ENCODE results near the gene LHFPL2. TPM values are rescaled to one million over a fixed set of nuclear protein-coding genes. Genes with fewer than 3 reads are reported as not detected.

LHFPL2 gene
- total RNA-seq, 2 donors from 2014 or later: 30.1 to 72.6 TPM

DNA sequence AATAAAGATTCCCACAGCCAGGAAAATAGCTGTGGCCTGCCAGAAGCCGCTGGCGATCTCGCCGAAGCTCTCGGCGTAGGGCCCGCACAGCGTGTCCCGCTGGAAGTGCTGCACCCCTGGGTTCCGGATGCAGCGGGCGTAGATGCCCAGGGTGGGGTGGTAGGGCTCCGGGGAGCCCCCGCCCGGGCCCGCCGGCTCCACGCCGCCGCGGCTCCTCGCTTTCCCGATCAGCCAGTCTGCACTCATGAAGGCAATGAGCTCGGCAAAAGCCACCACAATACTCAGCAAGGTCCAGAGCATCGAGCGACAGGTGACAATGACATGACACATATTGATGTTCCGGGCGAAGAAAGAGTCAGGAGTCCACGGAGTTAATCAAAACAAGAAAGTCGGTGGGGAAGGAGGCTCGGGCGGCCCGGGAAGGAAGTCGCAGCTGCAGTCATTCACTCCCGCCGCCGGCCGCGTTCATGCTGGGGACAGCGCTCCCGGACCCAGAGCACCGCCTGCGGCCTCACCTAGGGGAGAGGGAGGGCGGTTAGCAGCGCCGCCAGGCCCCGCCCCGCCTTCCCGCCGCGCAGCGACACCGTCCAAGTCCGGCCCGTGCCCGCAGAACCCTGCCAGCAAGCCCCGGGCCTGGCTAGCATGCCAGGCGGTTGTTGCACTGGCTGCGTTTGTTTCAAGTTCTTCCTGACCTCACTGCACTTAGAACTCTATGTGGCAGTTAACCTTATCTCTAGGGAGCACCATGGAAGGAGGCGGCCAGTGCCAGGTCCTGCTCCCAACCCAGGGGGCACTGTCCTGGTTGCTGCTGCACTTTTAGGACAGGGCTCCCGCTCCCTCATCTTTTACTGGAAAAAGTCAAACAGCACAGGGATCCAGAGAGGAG is 138.4 kb downstream of the LHFPL2 start:
- Histone ChIP-seq H3K27ac (peak overlapping the region; percentile 3 to 57), H3K9me3 (no peaks in the 10 kb centered on the region), H3K36me3 (no peaks in the 10 kb centered on the region), H3K4me1 (ENCODE audit: control insufficient read depth in 1 of 2, low read depth in 2 of 2) (peaks cover 22 to 50% of the 10 kb centered on the region in 2 donors), H3K27me3 (replicated peaks; ENCODE audit: insufficient read depth) (no peaks in the 10 kb centered on the region), H3K4me3 (peak overlapping the region; percentile 73)
- TF ChIP-seq, protein P1, sequence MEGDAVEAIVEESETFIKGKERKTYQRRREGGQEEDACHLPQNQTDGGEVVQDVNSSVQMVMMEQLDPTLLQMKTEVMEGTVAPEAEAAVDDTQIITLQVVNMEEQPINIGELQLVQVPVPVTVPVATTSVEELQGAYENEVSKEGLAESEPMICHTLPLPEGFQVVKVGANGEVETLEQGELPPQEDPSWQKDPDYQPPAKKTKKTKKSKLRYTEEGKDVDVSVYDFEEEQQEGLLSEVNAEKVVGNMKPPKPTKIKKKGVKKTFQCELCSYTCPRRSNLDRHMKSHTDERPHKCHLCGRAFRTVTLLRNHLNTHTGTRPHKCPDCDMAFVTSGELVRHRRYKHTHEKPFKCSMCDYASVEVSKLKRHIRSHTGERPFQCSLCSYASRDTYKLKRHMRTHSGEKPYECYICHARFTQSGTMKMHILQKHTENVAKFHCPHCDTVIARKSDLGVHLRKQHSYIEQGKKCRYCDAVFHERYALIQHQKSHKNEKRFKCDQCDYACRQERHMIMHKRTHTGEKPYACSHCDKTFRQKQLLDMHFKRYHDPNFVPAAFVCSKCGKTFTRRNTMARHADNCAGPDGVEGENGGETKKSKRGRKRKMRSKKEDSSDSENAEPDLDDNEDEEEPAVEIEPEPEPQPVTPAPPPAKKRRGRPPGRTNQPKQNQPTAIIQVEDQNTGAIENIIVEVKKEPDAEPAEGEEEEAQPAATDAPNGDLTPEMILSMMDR (IDR thresholded peaks at IDR 0.05): no peak
- DNase-seq (ENCODE audit: low spot score): peak; percentile 12
- peak; percentile 25 for ATAC-seq (ENCODE audit: insufficient number of reproducible peaks, low FRiP score, low read depth)

DNA sequence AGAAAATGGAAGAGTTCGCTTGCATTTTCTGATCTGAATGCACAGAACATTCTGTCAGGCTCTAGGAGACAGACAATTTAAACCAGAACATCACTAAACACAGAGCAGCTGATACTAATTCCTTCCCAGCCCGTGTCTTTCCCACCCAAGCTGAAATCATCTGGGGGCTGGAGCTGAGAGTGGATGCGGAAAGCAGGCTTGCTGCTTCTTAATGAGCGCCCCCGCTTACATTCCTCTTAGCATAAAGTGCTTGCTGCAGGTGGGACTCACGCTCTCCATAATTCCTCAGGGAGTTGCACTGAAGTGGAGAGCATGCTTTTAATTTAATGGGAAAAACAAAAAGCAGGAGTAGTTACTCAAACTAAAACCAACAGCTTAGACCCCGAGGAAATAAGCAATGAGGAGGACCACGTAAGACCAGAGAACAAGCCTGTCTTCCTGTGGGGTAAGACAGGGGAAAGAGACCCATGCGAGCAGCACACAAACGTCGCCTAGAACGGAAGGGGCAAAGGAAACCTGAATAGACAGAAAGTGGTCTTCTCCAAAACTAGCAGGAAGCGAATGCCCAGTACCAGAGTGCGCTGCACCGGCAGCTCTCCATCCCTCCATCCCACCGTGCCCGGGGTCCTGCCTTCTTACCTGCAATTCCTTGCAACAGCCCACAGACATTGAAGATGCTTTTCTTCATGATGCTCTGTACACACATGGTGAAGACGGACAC is 139.3 kb downstream of the LHFPL2 start:
- H3K36me3 ChIP-seq: no peaks in the 10 kb centered on the region
- TF ChIP-seq, protein P1 (IDR thresholded peaks at IDR 0.05): no peak
- H3K4me3 ChIP-seq: peak overlapping the region; percentile 73
- no peaks in the 10 kb centered on the region for H3K27me3 ChIP-seq (replicated peaks; ENCODE audit: insufficient read depth)
- peak overlapping the region; percentile 3 to 57 for H3K27ac ChIP-seq
- H3K9me3 ChIP-seq: no peaks in the 10 kb centered on the region
- DNase-seq (ENCODE audit: low spot score) (no peak), ATAC-seq (ENCODE audit: insufficient number of reproducible peaks, low FRiP score, low read depth) (no peak)
- H3K4me1 ChIP-seq (ENCODE audit: control insufficient read depth in 1 of 2, low read depth in 2 of 2): peaks cover 28 to 52% of the 10 kb centered on the region in 2 donors

DNA sequence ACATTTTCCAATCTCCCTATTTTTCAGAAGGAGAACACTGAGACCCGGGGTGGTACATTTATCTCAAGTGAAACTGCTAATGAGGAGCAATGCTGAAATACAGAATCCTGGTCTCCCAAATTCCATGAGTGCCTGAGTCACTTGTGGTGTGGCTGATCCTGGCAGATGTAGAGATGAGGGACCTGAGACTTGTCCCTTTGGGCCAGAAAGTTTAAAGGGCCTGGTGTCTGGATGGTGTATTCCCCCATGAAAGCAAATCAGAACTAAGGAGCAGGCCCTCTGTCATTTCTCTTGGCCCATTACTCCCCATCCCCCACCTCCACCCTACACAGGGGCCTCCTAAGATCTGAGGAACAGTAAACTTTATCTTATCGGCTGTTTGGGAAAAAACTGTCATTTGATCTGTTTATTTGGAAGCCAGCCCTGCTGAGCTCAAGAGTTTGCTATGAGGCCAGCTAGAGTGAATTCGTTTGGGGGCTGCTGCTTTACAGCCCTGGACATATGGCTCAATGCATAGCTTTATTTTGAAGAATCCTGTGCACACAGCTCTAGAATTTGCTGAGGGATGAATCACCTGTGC is 140.3 kb downstream of the LHFPL2 start:
- Histone ChIP-seq H3K36me3 (no peaks in the 10 kb centered on the region), H3K27me3 (replicated peaks; ENCODE audit: insufficient read depth) (no peaks in the 10 kb centered on the region), H3K4me1 (ENCODE audit: control insufficient read depth in 1 of 2, low read depth in 2 of 2) (peaks cover 31 to 57% of the 10 kb centered on the region in 2 donors), H3K4me3 (peak overlapping the region; percentile 73), H3K27ac (peak overlapping the region in 1 of 2 donors; percentile 57), H3K9me3 (no peaks in the 10 kb centered on the region)
- no peak for DNase-seq (ENCODE audit: low spot score)
- TF ChIP-seq, protein P1 (IDR thresholded peaks at IDR 0.05): no peak
- no peak for ATAC-seq (ENCODE audit: insufficient number of reproducible peaks, low FRiP score, low read depth)

DNA sequence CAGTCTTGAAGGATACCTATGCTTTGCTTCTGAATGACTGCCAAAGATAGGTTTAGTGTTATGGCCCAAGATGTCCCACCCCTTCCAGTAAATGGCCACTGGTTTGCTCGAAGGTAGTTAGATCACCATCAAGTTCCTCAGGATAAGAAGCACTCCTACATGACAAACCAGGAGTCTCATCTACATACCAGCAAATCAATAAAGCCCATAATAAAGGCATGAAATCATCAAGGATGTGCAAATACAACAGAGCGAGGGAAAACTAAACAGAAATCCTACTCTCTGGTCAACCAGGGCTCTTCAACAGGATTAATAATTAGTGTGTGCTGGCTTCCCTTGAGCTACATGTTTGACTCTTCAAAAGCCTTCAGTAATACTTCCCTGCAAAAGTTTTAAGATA is 141.0 kb downstream of the LHFPL2 start:
- no peaks in the 10 kb centered on the region for H3K36me3 ChIP-seq
- H3K4me1 ChIP-seq (ENCODE audit: control insufficient read depth in 1 of 2, low read depth in 2 of 2): peaks cover 31 to 63% of the 10 kb centered on the region in 2 donors
- ATAC-seq (ENCODE audit: insufficient number of reproducible peaks, low FRiP score, low read depth): no peak
- no peaks in the 10 kb centered on the region for H3K27me3 ChIP-seq (replicated peaks; ENCODE audit: insufficient read depth)
- peak overlapping the region; percentile 73 for H3K4me3 ChIP-seq
- no peak overlapping the region for H3K27ac ChIP-seq
- TF ChIP-seq, protein P1 (IDR thresholded peaks at IDR 0.05): no peak
- H3K9me3 ChIP-seq: no peaks in the 10 kb centered on the region
- no peak for DNase-seq (ENCODE audit: low spot score)
